ENCODE data around the gene CALD1.

GRCh38 chr7:134856091-134856490 is 76.7 kb downstream of the CALD1 start:
- TF ChIP-seq ZFP30 (CRISPR knock-in tag; IDR thresholded peaks at IDR 0.05) (no peak), ARNTL (CRISPR knock-in tag; IDR thresholded peaks at IDR 0.05; ENCODE audit: borderline replicate concordance, low read depth) (no peak), TSHZ2 (CRISPR knock-in tag; IDR thresholded peaks at IDR 0.05) (no peak), PPARA (CRISPR knock-in tag; IDR thresholded peaks at IDR 0.05; ENCODE audit: borderline replicate concordance) (no peak), TCF4 (CRISPR knock-in tag; IDR thresholded peaks at IDR 0.05; ENCODE audit: borderline replicate concordance) (peak; percentile 16; the same call in 1 of the 2 replicates)
- TF ChIP-seq, protein P1, sequence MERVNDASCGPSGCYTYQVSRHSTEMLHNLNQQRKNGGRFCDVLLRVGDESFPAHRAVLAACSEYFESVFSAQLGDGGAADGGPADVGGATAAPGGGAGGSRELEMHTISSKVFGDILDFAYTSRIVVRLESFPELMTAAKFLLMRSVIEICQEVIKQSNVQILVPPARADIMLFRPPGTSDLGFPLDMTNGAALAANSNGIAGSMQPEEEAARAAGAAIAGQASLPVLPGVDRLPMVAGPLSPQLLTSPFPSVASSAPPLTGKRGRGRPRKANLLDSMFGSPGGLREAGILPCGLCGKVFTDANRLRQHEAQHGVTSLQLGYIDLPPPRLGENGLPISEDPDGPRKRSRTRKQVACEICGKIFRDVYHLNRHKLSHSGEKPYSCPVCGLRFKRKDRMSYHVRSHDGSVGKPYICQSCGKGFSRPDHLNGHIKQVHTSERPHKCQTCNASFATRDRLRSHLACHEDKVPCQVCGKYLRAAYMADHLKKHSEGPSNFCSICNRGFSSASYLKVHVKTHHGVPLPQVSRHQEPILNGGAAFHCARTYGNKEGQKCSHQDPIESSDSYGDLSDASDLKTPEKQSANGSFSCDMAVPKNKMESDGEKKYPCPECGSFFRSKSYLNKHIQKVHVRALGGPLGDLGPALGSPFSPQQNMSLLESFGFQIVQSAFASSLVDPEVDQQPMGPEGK (CRISPR knock-in tag; IDR thresholded peaks at IDR 0.05; ENCODE audit: borderline replicate concordance): no peak

All from SK-N-SH treated with all-trans-retinoic acid at 6 μM for 48 hours (cell line).